A673 (cell line): ENCODE measurements around the gene PAM16. TPM values are rescaled to one million over a fixed set of nuclear protein-coding genes. Genes with fewer than 3 reads are reported as not detected.

Experiments
- BruUV-seq: library from RNA; stranded (reverse); fragments of 400-500 nt; replicated peaks from 2 replicates; lab custom pipeline; 2021; lab: Mats Ljungman, UMichigan
- CTCF ChIA-PET: fragments of 300-600 bp; sonication (Branson Sonifier 250); formaldehyde crosslinking; loops from one replicate; lab custom pipeline; 2022; ENCODE audit warnings: antibody characterized with exemption; lab: Charles Lee
- POLR2A ChIA-PET: fragments of 300-600 bp; sonication (Branson Sonifier 250); formaldehyde crosslinking; loops from one replicate; lab custom pipeline; 2022; ENCODE audit warnings: antibody characterized with exemption; ENCODE audit not compliant: low non-redundant PET; lab: Charles Lee
- DNase-seq: peaks from one replicate; pipeline ENCODE4 v3.0.0-alpha.2; 2015; ENCODE audit warnings: low spot score
- H3K27ac ChIP-seq: fragments of 200-600 bp; sonication (generic); 2 replicates; pipeline ENCODE4 v1.5.1; 2016; ENCODE audit warnings: mixed run types, low read depth, mild to moderate bottlenecking, mixed read lengths, antibody characterized with exemption, low read length; ENCODE audit not compliant: poor library complexity, severe bottlenecking
- H3K27me3 ChIP-seq: fragments of 200-600 bp; sonication (generic); replicated peaks from 2 replicates; pipeline ENCODE4 v1.6.1; 2017; ENCODE audit warnings: mixed run types, low read depth, mild to moderate bottlenecking, mixed read lengths, antibody characterized with exemption, low read length; ENCODE audit not compliant: insufficient read depth, poor library complexity
- H3K36me3 ChIP-seq: fragments of 200-600 bp; sonication (generic); 2 replicates; pipeline ENCODE4 v1.6.1; 2016; ENCODE audit warnings: mixed run types, mild to moderate bottlenecking, mixed read lengths, antibody characterized with exemption, low read length; ENCODE audit not compliant: insufficient read depth, poor library complexity, severe bottlenecking
- H3K4me1 ChIP-seq: fragments of 200-600 bp; sonication (generic); 2 replicates; pipeline ENCODE4 v1.6.1; 2017; ENCODE audit warnings: mixed run types, mild to moderate bottlenecking, mixed read lengths, antibody characterized with exemption, low read length; ENCODE audit not compliant: insufficient read depth, poor library complexity, severe bottlenecking
- H3K4me3 ChIP-seq: fragments of 200-600 bp; sonication (generic); 2 replicates; pipeline ENCODE4 v1.5.1; 2016; ENCODE audit warnings: low read depth, mixed run types, mild to moderate bottlenecking, mixed read lengths, low read length; ENCODE audit not compliant: poor library complexity, severe bottlenecking
- H3K9me3 ChIP-seq: fragments of 200-600 bp; sonication (generic); 2 replicates; pipeline ENCODE4 v1.6.1; 2016; ENCODE audit warnings: mixed run types, low read depth, mild to moderate bottlenecking, mixed read lengths, antibody characterized with exemption, low read length; ENCODE audit not compliant: poor library complexity, severe bottlenecking
- CTCF ChIP-seq: fragments of 300-800, 200-600 bp; sonication (generic); conservative IDR thresholded peaks from 2 replicates; pipeline ENCODE4 v1.5.1; 2017; ENCODE audit warnings: low read depth, mild to moderate bottlenecking, antibody characterized with exemption, low read length, moderate library complexity, mixed read lengths
- EZH2 ChIP-seq: fragments of 200-600 bp; sonication (generic); IDR thresholded peaks from 2 replicates; pipeline ENCODE4 v1.6.1; 2017; ENCODE audit warnings: borderline replicate concordance, low read depth, mild to moderate bottlenecking, mixed read lengths, antibody characterized with exemption, low read length; ENCODE audit not compliant: poor library complexity, severe bottlenecking
- intact Hi-C: fragments of 100-400 bp; cut with micrococcal nuclease; formaldehyde crosslinking; loops from one replicate; pipeline ENCODE4 v1.10.0; 2022; ENCODE audit not compliant: unreplicated experiment
- total RNA-seq: library from RNA; stranded (reverse); gene quantifications from 2 replicates; pipeline ENCODE4 v1.2.3, GENCODE V29; 2021

Gene PAM16
- total RNA-seq, 1 experiment from 2014 or later: 90.3 TPM

- H3K27me3 ChIP-seq: no peaks in the 10 kb centered on the region
- H3K36me3 ChIP-seq: peaks cover 27% of the 10 kb centered on the region
- BruUV-seq: no TSS peak
- peaks cover 23% of the 10 kb centered on the region for H3K4me1 ChIP-seq
- intact Hi-C loops: loop anchor here (10.0 kb wide), 1 partner anchor 143 kb away; no protein-coding TSS in a partner anchor
- ChIA-PET POLR2A (no interaction called here), CTCF (no interaction called here)
- no peak for DNase-seq
- no peak overlapping the region for H3K27ac ChIP-seq
- H3K4me3 ChIP-seq: no peak overlapping the region
- TF ChIP-seq CTCF: 0 out of 2 replicates have a peak, but pooled peaks have one; percentile 16
- no peak for TF ChIP-seq EZH2
- H3K9me3 ChIP-seq: no peaks in the 10 kb centered on the region
Measured at GRCh38 chr16:4338125-4338582, 13.0 kb downstream of the PAM16 start.

GRCh38 chr16:4337540-4338088 lies 13.5 kb downstream of the PAM16 start:
- TF ChIP-seq CTCF (no peak), EZH2 (no peak)
- no peak for DNase-seq
- POLR2A ChIA-PET: no interaction called here

GRCh38 chr16:4336701-4337539 lies 14.2 kb downstream of the PAM16 start:
- no TSS peak for BruUV-seq
- Histone ChIP-seq H3K27me3 (no peaks in the 10 kb centered on the region), H3K36me3 (peaks cover 27% of the 10 kb centered on the region), H3K9me3 (no peaks in the 10 kb centered on the region), H3K4me1 (peaks cover 23% of the 10 kb centered on the region), H3K27ac (no peak overlapping the region), H3K4me3 (no peak overlapping the region)
- intact Hi-C loops: loop anchor here (10.0 kb wide), 1 partner anchor 142 kb away; no protein-coding TSS in a partner anchor
- TF ChIP-seq CTCF (no peak), EZH2 (no peak)
- ChIA-PET POLR2A (no interaction called here), CTCF (no interaction called here)
- no peak for DNase-seq

More at GRCh38 chr16:4337540-4338088, 13.5 kb downstream of the PAM16 start:
- CTCF ChIA-PET: no interaction called here
- no peak overlapping the region for H3K27ac ChIP-seq
- H3K4me3 ChIP-seq: no peak overlapping the region
- no peaks in the 10 kb centered on the region for H3K9me3 ChIP-seq
- no peaks in the 10 kb centered on the region for H3K27me3 ChIP-seq
- peaks cover 23% of the 10 kb centered on the region for H3K4me1 ChIP-seq
- no TSS peak for BruUV-seq
- H3K36me3 ChIP-seq: peaks cover 27% of the 10 kb centered on the region
- intact Hi-C loops: loop anchor here (10.0 kb wide), 1 partner anchor 143 kb away; no protein-coding TSS in a partner anchor
